GM21825 (cell line): Measurements from ENCODE around the gene BRCA2.

Experiments used
- ATAC-seq: cut with Tn5 transposase; IDR thresholded peaks from one replicate; pipeline ENCODE4 v1.9.1; 2021; ENCODE audit warnings: mild to moderate bottlenecking, moderate library complexity; ENCODE audit not compliant: unreplicated experiment

BRCA2 gene

GRCh38 chr13:32383836-32384618 lies 68.7 kb downstream of the BRCA2 start:
- ATAC-seq = no peak

GRCh38 chr13:32384702-32385101 lies 69.4 kb downstream of the BRCA2 start:
- ATAC-seq = no peak

DNA sequence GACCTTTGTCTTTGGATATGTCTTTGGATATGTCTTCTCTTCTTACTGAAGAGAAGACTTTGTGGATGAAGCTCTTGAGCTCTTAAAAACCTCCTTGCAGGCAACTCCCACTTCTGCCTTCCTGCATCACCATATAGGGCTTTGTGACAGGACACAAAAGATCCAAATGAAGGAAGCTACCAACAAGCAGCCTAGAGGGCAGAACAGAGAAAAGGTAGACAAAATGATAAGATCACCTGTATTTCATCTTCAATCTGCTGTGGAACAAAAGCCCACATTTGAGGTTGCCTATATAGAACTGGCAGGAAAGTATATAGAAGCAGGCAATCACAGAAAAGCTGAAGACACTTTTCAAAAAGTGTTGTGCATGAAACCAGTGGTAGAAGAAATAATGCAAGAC lies 70.1 kb downstream of the BRCA2 start:
- no peak for ATAC-seq

- peak; percentile 50 for ATAC-seq
Observed at GRCh38 chr13:32390048-32390447, 74.7 kb downstream of the BRCA2 start.

- ATAC-seq = no peak
Observed at GRCh38 chr13:32390484-32390883, 75.2 kb downstream of the BRCA2 start.

- ATAC-seq = no peak
Observed at GRCh38 chr13:32391101-32391619, 75.9 kb downstream of the BRCA2 start.

DNA sequence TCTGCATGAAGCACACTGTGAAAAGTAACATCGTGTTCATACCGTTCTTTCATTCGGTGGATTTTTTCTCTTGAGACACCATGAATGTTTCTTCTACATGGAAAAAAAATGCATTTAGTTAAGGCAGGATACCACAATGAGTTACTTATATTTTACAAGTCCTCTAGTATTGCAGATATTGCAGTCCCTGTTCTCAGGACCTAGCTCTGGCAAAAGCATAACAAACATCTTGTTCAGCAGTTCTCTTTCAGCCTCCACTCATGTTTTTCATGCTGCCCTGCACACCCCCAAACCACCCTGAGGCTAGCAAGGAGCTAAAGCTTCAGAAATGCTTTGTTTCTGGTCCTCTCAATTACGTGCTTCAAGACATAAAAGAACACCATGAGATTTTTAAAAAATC lies 87.8 kb downstream of the BRCA2 start:
- ATAC-seq = no peak

DNA sequence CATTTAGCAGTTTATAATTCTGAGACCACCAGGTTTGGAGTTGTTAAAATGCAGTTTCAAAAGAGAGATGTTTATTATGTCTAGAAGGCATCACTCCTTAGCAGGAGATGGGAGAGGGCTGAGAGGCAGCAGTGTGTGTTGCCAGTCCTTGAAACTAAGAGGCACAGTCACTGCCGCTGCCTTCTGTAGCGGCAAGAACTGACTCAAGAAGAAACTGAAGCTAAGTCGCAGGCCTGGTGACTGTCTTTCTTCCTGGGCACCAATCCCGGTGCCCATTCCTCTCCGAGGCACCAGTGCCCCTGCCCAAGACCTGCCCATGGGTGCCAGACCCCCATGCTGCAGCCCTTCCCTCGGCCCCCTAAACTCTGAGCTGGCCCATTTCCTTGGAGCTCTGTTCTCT lies 92.5 kb downstream of the BRCA2 start:
- ATAC-seq = no peak

GRCh38 chr13:32408296-32409000 lies 93.1 kb downstream of the BRCA2 start:
- no peak for ATAC-seq

DNA sequence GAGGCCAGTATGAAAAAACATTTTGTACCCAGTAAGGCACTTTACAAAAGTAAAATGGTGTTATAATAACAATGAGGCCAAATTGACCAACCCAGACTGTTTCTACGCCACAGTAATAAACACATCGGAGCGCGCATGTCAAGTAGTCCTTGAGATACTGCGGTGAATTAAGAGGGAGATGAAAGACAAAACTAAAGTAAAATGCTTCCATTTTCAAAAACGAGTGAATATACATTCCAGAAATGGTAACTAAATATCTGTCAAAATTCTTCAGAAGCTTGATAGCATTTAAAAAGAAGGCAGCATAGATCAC lies 93.6 kb downstream of the BRCA2 start:
- ATAC-seq = no peak

- ATAC-seq = no peak
Observed at GRCh38 chr13:32409561-32410421, 94.5 kb downstream of the BRCA2 start.

DNA sequence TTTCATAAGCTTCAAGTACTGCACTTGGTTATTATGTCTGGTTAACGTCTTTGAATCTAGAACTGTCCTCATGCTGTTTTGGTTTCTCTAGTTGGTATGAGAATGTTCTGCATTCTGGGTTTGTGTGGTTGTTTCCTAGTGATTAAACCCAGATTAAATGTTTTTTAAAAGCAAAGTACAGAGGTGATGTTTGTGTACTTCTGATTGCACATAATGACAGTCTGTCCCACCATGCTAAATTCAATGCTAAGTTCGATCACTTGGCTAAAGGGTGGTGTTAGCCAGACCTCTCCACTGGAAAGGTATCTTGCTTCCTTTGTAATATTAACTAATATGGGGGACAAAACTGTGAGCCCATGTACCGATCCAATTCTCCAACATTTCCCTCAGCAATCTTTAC lies 98.0 kb downstream of the BRCA2 start:
- ATAC-seq = no peak

- no peak for ATAC-seq
Observed at GRCh38 chr13:32414580-32414979, 99.3 kb downstream of the BRCA2 start.

DNA sequence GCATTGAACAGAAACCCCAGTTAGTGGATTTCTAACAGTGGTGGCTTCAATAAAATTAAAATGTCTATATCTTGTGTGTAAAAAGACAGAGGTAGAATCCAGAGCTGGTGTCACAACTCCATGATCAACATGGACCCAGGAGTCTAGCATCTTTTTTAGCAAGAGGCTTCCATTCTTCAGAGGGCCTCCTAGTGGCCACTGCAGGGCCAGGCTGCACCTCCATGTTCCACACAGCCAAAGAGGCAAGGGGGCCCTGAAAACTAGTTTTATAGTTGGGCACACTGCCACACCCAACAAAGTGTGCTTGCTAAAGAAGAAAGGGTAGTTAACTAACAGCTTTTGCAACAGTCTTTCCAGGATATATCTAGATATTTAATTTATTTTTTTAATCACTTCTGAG lies 99.7 kb downstream of the BRCA2 start:
- no peak for ATAC-seq

GRCh38 chr13:32417995-32418394 lies 102.7 kb downstream of the BRCA2 start:
- no peak for ATAC-seq

GRCh38 chr13:32419862-32420261 lies 104.6 kb downstream of the BRCA2 start:
- ATAC-seq = no peak

DNA sequence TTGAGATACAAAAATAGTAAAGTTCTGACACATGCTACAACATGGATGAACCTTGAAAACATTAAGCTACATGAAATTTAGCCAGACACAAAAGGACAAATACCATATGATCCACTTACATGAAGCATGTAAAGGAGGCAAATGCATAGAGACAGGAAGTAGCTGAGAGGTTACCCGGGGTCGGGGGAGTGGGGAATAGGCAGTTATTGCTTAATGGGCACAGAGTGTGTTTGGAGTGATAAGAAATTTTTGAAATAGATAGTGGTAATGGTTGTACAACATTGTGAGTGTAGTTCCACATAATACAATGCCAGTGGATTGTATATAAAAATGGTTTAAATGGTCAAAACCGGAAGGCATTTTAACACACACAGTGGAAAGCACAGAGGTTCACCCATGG lies 108.3 kb downstream of the BRCA2 start:
- ATAC-seq = no peak

- ATAC-seq = no peak
Observed at GRCh38 chr13:32425158-32425557, 109.8 kb downstream of the BRCA2 start.

GRCh38 chr13:32426191-32426989 lies 111.1 kb downstream of the BRCA2 start:
- peak; percentile 30 for ATAC-seq

- peak; percentile 12 for ATAC-seq
Observed at GRCh38 chr13:32426990-32427851, 111.9 kb downstream of the BRCA2 start.
